ENCODE results near the gene NATD1. TPM values are rescaled to one million over a fixed set of nuclear protein-coding genes. Genes with fewer than 3 reads are reported as not detected.

NATD1 gene
- total and polyA plus RNA-seq, 10 of the 15 experiments (the other 5 are each of a cell fraction or from before 2014, with no cell fraction given), result 0.02 to 0.33 (median 0.15) TPM

GRCh38 chr17:21235921-21236320, 17.3 kb downstream of the NATD1 start:
- POLR2A ChIA-PET, result no interaction called here
- WGBS (ENCODE audit: insufficient coverage, insufficient replicate concordance, low lambda C conversion rate, missing lambda C conversion rate), result 0% methylated on average over 1 of the region's 1 CpG
- Histone ChIP-seq H3K4me3 (no peak overlapping the region), H3K36me3 (ENCODE audit: control insufficient read depth in 2 of 2, insufficient read depth in 2 of 2, low read length in 1 of 2) (no peaks in the 10 kb centered on the region), H4K20me1 (ENCODE audit: control insufficient read depth, insufficient read depth) (no peaks in the 10 kb centered on the region), H3K4me2 (ENCODE audit: control insufficient read depth, insufficient read depth) (no peak overlapping the region), H3K9me3 (replicated peaks; ENCODE audit: control insufficient read depth, insufficient read depth, low read length) (no peaks in the 10 kb centered on the region), H3K27me3 (replicated peaks in 1 of 2; ENCODE audit: control insufficient read depth in 2 of 2, insufficient read depth in 2 of 2, low read length in 1 of 2) (no peaks in the 10 kb centered on the region), H3K4me1 (ENCODE audit: control insufficient read depth, insufficient read depth, low read length) (no peaks in the 10 kb centered on the region), H3K79me2 (ENCODE audit: control insufficient read depth, insufficient read depth, low read length) (no peaks in the 10 kb centered on the region), H2AFZ (ENCODE audit: control insufficient read depth, low read depth, low read length) (no peak overlapping the region), H3K9ac (ENCODE audit: control insufficient read depth, insufficient read depth, low read length) (no peak overlapping the region), H3K27ac (ENCODE audit: control insufficient read depth, insufficient read depth) (no peak overlapping the region)
- RAD21 ChIA-PET (ENCODE audit: unreplicated experiment), result no interaction called here
- SMC1A ChIA-PET (ENCODE audit: uncharacterized antibody, unreplicated experiment), result no interaction called here
- ATAC-seq, result no peak
- CTCF ChIA-PET, result no interaction called here
- in situ Hi-C loops (cut with MboI) (no loop called here), intact Hi-C loops (cut with micrococcal nuclease; ENCODE audit: unreplicated experiment) (no loop called here)
- FAIRE-seq, result no peak
- TF ChIP-seq RFX5 (IDR thresholded peaks at IDR 0.05; ENCODE audit: low read depth, low read length) (no peak), E4F1 (IDR thresholded peaks at IDR 0.05; ENCODE audit: borderline replicate concordance, partially characterized antibody) (peak; percentile 17), FOXM1 (IDR thresholded peaks at IDR 0.05; ENCODE audit: low read depth, low read length) (no peak), GATAD2B (conservative IDR thresholded peaks at IDR 0.05; ENCODE audit: low read depth) (no peak), STAT3 (IDR thresholded peaks at IDR 0.05; ENCODE audit: low read depth, low read length) (no peak)
- no TSS peak for BruUV-seq (replicated peaks)
- no peak for DNase-seq (ENCODE audit: low read depth, low spot score)
